K562 (cell line): ENCODE measurements around the gene HES5. TPM values are rescaled to one million over a fixed set of nuclear protein-coding genes. Genes with fewer than 3 reads are reported as not detected.

Source experiments
- ATAC-seq: fragments of 200-7000 bp; cut with Tn5 transposase; 3 replicates; pipeline ENCODE4 v1.9.1; 2020; ENCODE audit warnings: moderate library complexity
- BruUV-seq: library from RNA; stranded (reverse); fragments of 400-500 nt; replicated peaks from 2 replicates; lab custom pipeline; 2021; lab: Mats Ljungman, UMichigan
- CTCF ChIA-PET: fragments of 300-600 bp; formaldehyde crosslinking; extraction: SDS; loops from one replicate; lab custom pipeline; 2021; ENCODE audit warnings: low intra/inter-chr PET ratio; lab: Yijun Ruan, JAX
- POLR2A ChIA-PET: fragments of 300-600, 350-650 bp; sonication (Branson Sonifier 250); formaldehyde crosslinking; extraction: SDS; loops from one replicate; lab custom pipeline; 2021; ENCODE audit warnings: antibody characterized with exemption, inconsistent platforms; lab: Yijun Ruan, JAX
- DNase-seq, 4 experiments: peaks; one replicate each; pipeline versions ENCODE4 v3.0.0 to v3.0.0-alpha.2; 2011 to 2018; ENCODE audit warnings: low spot score in 3 of 4, mixed read lengths in 3 of 4; ENCODE audit errors: extremely low read depth in 1 of 4
- FAIRE-seq: peaks from 2 replicates; lab custom pipeline; 2011; peaks lifted over from hg19 to GRCh38; lab: Jason Lieb, UNC
- H2AFZ ChIP-seq: 2 replicates; pipeline ENCODE4 v1.6.0; 2011; ENCODE audit warnings: low read depth, low read length, control low read depth, inconsistent platforms
- H3K27ac ChIP-seq: fragments of 200-600 bp; 3 replicates; pipeline ENCODE4 v1.8.0; 2011; ENCODE audit warnings: low read depth, mild to moderate bottlenecking, control low read depth, inconsistent platforms, low read length, moderate library complexity, mixed read lengths; ENCODE audit errors: extremely low read depth
- H3K27me3 ChIP-seq, 2 experiments: fragments of 300-600 bp in 1 of 2; 2 replicates in 1 of 2; 3 replicates in 1 of 2; pipeline versions ENCODE4 v1.6.0 to v1.8.0; 2011; ENCODE audit warnings: inconsistent platforms in 2 of 2, low read length in 2 of 2, mild to moderate bottlenecking in 1 of 2, mixed read lengths in 1 of 2, moderate library complexity in 1 of 2; ENCODE audit not compliant: control insufficient read depth in 2 of 2, insufficient read depth in 2 of 2
- H3K36me3 ChIP-seq: fragments of 300-600 bp; 3 replicates; pipeline ENCODE4 v1.8.0; 2011; ENCODE audit warnings: mild to moderate bottlenecking, low read length, inconsistent platforms; ENCODE audit not compliant: control insufficient read depth, insufficient read depth
- H3K4me1 ChIP-seq, 2 experiments: fragments of 200-600 bp in 1 of 2; replicated peaks in 1 of 2; 2 replicates in 1 of 2; 3 replicates in 1 of 2; pipeline versions ENCODE4 v1.5.1 to v1.8.0; 2011; ENCODE audit warnings: inconsistent platforms in 2 of 2, low read length in 2 of 2, mild to moderate bottlenecking in 1 of 2, mixed read lengths in 1 of 2, moderate library complexity in 1 of 2; ENCODE audit not compliant: control insufficient read depth in 2 of 2, insufficient read depth in 2 of 2
- H3K4me2 ChIP-seq: 2 replicates; pipeline ENCODE4 v1.6.1; 2011; ENCODE audit warnings: low read length, control low read depth, inconsistent platforms, mixed read lengths; ENCODE audit not compliant: insufficient read depth
- H3K4me3 ChIP-seq: fragments of 200-600 bp; sonication (generic), shearing (Covaris generic); 2 replicates; pipeline ENCODE4 v1.5.1; 2016; ENCODE audit warnings: control low read depth, inconsistent platforms
- H3K79me2 ChIP-seq: fragments of 200-600 bp; 3 replicates; pipeline ENCODE4 v1.8.0; 2011; ENCODE audit warnings: low read length, inconsistent platforms; ENCODE audit not compliant: control insufficient read depth, insufficient read depth
- H3K9ac ChIP-seq, 2 experiments: 2 replicates each; pipeline versions ENCODE4 v1.6.0 to v1.6.1; 2011; ENCODE audit warnings: low read depth in 2 of 2, low read length in 2 of 2, control low read depth in 1 of 2, inconsistent platforms in 1 of 2, mild to moderate bottlenecking in 1 of 2, mixed read lengths in 1 of 2; ENCODE audit not compliant: insufficient read depth in 1 of 2
- H3K9me1 ChIP-seq: one replicate; pipeline ENCODE4 v1.6.0; 2011; ENCODE audit warnings: inconsistent platforms, mild to moderate bottlenecking, low read length, moderate library complexity; ENCODE audit not compliant: control insufficient read depth, insufficient read depth
- H3K9me3 ChIP-seq: replicated peaks from 2 replicates; pipeline ENCODE4 v1.5.1; 2011; ENCODE audit warnings: low read depth, low read length, inconsistent platforms; ENCODE audit not compliant: control insufficient read depth, insufficient read depth
- H4K20me1 ChIP-seq: replicated peaks from 2 replicates; pipeline ENCODE4 v1.6.1; 2011; ENCODE audit warnings: low read length, inconsistent platforms, mixed read lengths; ENCODE audit not compliant: control insufficient read depth, insufficient read depth
- CEBPB ChIP-seq: fragments of 450-650 bp; IDR thresholded peaks from 2 replicates; pipeline ENCODE4 v1.6.1; 2016; ENCODE audit warnings: missing genetic modification characterization, missing compliant biosample characterization
- CREM ChIP-seq: IDR thresholded peaks from 2 replicates; pipeline ENCODE4 v1.6.1; 2014; ENCODE audit warnings: antibody characterized with exemption, low read depth
- FIP1L1 ChIP-seq: fragments of 200-400 bp; formaldehyde crosslinking; IDR thresholded peaks from 2 replicates; pipeline ENCODE4 v1.6.1; 2018; ENCODE audit warnings: mild to moderate bottlenecking, low read depth, low read length; ENCODE audit not compliant: poor library complexity, severe bottlenecking
- HNRNPL ChIP-seq: fragments of 200-400 bp; formaldehyde crosslinking; IDR thresholded peaks from 2 replicates; pipeline ENCODE4 v1.6.1; 2017; ENCODE audit warnings: low read depth, mild to moderate bottlenecking, low read length
- ZFP36 ChIP-seq: fragments of 150-350 bp; IDR thresholded peaks from 2 replicates; pipeline ENCODE4 v1.6.1; 2018; ENCODE audit warnings: low read length, low read depth; ENCODE audit not compliant: partially characterized antibody
- WGBS: fragments of 100-300 bp; shearing (Covaris generic); methylation state at CpG from one replicate; pipeline ENCODE4 v1.1.6; 2016; ENCODE audit warnings: low coverage, mixed read lengths; ENCODE audit not compliant: insufficient coverage; ENCODE audit errors: missing lambda C conversion rate; 5-methylcytosine and 5-hydroxymethylcytosine counted together
- in situ Hi-C: fragments of 300-500 bp; cut with MboI; formaldehyde crosslinking; loops from 4 replicates; pipeline ENCODE4 v1.15.0; 2018; ENCODE audit warnings: inconsistent platforms, mixed read lengths
- intact Hi-C: fragments of 100-400 bp; cut with micrococcal nuclease; formaldehyde crosslinking; loops from 2 replicates; pipeline ENCODE4 v1.14.2; 2022
- polyA plus RNA-seq, 8 experiments: library from polyadenylated mRNA; depleted of rRNA in 4 of 8; stranded (reverse) in 5 of 8; unstranded in 3 of 8; fragments of >200 nt; fragmentation: Nextera tagmentation in 2 of 8; fragmentation: Illumina TruSeq in 1 of 8; extraction: Ambion mirVana in 2 of 8; extraction: Trizol in 1 of 8; gene quantifications; 2 replicates each; pipeline versions ENCODE4 v1.2.1 to v1.2.3, GENCODE V29; 2011 to 2014; ENCODE audit warnings: inconsistent platforms in 1 of 8, missing spikeins in 1 of 8
- total RNA-seq, 7 experiments: library from RNA; depleted of rRNA in 6 of 7; stranded (reverse); fragments of >200 nt in 6 of 7; fragmentation: Illumina TruSeq in 2 of 7; extraction: Trizol in 2 of 7; gene quantifications; 2 replicates each; pipeline versions ENCODE4 v1.2.1 to v1.2.3, GENCODE V29; 2011 to 2021; ENCODE audit warnings: low replicate concordance in 1 of 7

Gene HES5
- total and polyA plus RNA-seq, 9 of the 15 experiments (the other 6 are each of a cell fraction or from before 2014, with no cell fraction given): not detected

DNA sequence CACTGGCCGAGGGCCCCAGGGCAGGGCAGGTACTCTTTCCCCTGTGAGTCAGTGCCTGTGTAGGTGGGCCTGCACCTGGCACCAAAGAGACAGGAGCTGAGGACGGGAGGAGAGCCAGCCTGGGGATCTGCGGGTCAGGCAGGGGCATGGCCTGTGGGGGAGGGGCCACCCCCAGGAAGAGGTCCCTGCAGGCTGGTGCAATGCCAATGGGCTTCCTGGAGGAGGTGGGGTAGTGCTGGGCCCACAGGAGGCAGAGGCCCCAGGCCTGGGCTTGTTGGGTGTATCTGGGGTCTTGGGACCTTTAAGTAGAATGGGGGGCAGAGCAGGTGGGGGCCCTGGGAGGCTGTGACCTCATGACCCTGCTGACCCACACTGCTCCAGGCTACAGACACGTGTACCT lies 30.8 kb downstream of the HES5 start:
- H3K9ac ChIP-seq: no peak overlapping the region; a peak in 1 of 4 replicates
- in situ Hi-C loops: no loop called here

DNA sequence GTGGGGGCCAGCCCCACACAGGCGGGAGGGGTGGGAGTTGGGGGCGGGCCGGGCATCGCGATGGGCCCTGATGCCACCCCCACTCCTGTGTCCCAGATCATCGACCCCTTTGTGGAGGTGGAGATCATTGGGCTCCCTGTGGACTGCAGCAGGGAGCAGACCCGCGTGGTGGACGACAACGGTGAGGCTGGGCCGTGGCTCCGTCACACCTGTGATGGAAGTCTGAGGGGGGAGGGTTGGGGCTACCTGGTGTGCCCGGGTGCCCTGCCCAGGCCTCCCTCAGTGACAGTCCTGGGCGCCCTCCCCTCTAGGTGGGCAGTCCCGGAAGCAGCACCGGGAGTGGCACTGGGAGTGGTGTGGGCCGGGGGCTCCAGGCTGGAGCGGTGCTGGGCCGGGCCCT lies 31.4 kb downstream of the HES5 start:
- Histone ChIP-seq H3K4me1 (peaks cover 0 to 83% of the 10 kb centered on the region in 2 experiments; a peak in 2 of 5 replicates), H3K36me3 (no peaks in the 10 kb centered on the region), H3K4me2 (no peak overlapping the region), H3K27ac (no peak overlapping the region), H2AFZ (no peak overlapping the region), H3K79me2 (no peaks in the 10 kb centered on the region), H3K9me1 (no peaks in the 10 kb centered on the region), H4K20me1 (peaks cover 25% of the 10 kb centered on the region), H3K27me3 (peaks cover 41 to 63% of the 10 kb centered on the region in 2 experiments; a peak in 4 of 5 replicates), H3K4me3 (no peak overlapping the region), H3K9me3 (no peaks in the 10 kb centered on the region)
- 1% methylated on average over 11 of the region's 19 CpGs for WGBS
- ChIA-PET CTCF (no interaction called here), POLR2A (no interaction called here)
- ATAC-seq (no peak), FAIRE-seq (no peak), DNase-seq (no peak)
- in situ Hi-C loops (no loop called here), intact Hi-C loops (no loop called here)
- TF ChIP-seq HNRNPL (peak; percentile 21; the same call in 1 of the 2 replicates), CEBPB (tag) (no peak)
- TF ChIP-seq, all 486 proteins: peak for 1
- BruUV-seq: no TSS peak
- H3K9ac ChIP-seq: no peak overlapping the region

More for the DNA sequence above, 30.8 kb downstream of the HES5 start:
- ATAC-seq (no peak), FAIRE-seq (no peak), DNase-seq (no peak)
- H3K79me2 ChIP-seq: no peaks in the 10 kb centered on the region
- ChIA-PET POLR2A (no interaction called here), CTCF (no interaction called here)
- H3K4me1 ChIP-seq: peaks cover 0 to 87% of the 10 kb centered on the region in 2 experiments; a peak in 2 of 5 replicates
- BruUV-seq: no TSS peak
- no peaks in the 10 kb centered on the region for H3K9me1 ChIP-seq
- no peaks in the 10 kb centered on the region for H3K36me3 ChIP-seq
- 10% methylated on average over 4 of the region's 4 CpGs for WGBS
- H3K4me2 ChIP-seq: no peak overlapping the region
- peaks cover 20% of the 10 kb centered on the region for H4K20me1 ChIP-seq
- H2AFZ ChIP-seq: no peak overlapping the region
- TF ChIP-seq FIP1L1 (no peak), CREM (no peak), ZFP36 (peak; percentile 71)
- H3K4me3 ChIP-seq: no peak overlapping the region
- intact Hi-C loops: no loop called here
- peaks cover 41 to 62% of the 10 kb centered on the region in 2 experiments; a peak in 4 of 5 replicates for H3K27me3 ChIP-seq
- no peak overlapping the region for H3K27ac ChIP-seq
- no peaks in the 10 kb centered on the region for H3K9me3 ChIP-seq
